Spleen (tissue), 7 donors: ENCODE measurements around the gene IL32.

Source experiments
- POLR2A ChIP-seq, 3 donors: fragments of 450-650 bp; IDR thresholded peaks; one replicate each; pipeline ENCODE4 v1.5.1; 2017; ENCODE audit warnings: antibody characterized with exemption in 3 of 3, mild to moderate bottlenecking in 1 of 3
- POLR2AphosphoS5 ChIP-seq, 3 donors: sonication (generic); formaldehyde crosslinking; IDR thresholded peaks; one replicate each; pipeline ENCODE4 v1.5.1; 2017; ENCODE audit warnings: antibody characterized with exemption in 3 of 3
- TF ChIP-seq, protein P1 (sequence below), 11 experiments: fragments of 200-600 bp in 7 of 11; fragments of 450-650 bp in 4 of 11; sonication (generic) in 4 of 11; IDR thresholded peaks in 8 of 11; conservative IDR thresholded peaks in 3 of 11; 1 replicate in 7 of 11; 2 replicates in 4 of 11; pipeline versions ENCODE4 v1.4.0 to v1.8.0; 2016 to 2021; ENCODE audit warnings: antibody characterized with exemption in 11 of 11, inconsistent platforms in 4 of 11, mild to moderate bottlenecking in 1 of 11
- donor health status: DM: no; HTN: no; CAD: no; lungs with moderate emphysema.
- donor health status: DM: no; HTN: no; CAD: no.
- donor health status: DM: no; HTN: no; CAD: no.

DNA sequence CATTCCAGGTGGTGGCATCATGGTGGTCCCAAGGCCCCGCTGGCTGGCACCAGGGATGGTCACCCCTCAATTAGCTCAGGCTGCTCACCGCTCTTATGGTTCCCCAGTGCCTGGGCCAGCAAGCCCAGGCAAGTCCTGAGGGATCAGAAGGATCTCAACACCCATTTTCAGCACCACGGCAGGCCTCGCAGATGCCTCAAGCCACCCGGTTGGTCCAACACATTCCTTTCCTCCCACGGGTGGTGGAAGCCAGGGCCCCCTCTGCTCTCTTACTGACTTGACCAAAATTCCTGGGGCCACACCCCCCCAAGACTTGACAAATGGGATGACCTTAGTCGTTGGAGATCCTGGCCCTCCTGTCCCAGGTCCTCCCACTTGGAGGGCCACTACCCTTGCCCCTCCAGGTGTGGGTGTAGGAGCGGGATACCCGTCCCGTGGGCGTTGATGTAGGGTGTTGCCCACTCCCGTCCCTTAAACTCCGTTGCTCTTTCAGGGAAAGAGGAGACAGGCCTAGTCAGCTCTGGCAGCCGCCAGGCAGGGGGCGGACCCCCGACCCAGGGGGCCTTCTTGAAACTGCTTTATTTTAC, 52.9 kb downstream of the IL32 start:
- TF ChIP-seq POLR2AphosphoS5 (IDR thresholded peaks at IDR 0.05), result no peak
- TF ChIP-seq POLR2A (IDR thresholded peaks at IDR 0.05), result no peak
- TF ChIP-seq, protein P1, sequence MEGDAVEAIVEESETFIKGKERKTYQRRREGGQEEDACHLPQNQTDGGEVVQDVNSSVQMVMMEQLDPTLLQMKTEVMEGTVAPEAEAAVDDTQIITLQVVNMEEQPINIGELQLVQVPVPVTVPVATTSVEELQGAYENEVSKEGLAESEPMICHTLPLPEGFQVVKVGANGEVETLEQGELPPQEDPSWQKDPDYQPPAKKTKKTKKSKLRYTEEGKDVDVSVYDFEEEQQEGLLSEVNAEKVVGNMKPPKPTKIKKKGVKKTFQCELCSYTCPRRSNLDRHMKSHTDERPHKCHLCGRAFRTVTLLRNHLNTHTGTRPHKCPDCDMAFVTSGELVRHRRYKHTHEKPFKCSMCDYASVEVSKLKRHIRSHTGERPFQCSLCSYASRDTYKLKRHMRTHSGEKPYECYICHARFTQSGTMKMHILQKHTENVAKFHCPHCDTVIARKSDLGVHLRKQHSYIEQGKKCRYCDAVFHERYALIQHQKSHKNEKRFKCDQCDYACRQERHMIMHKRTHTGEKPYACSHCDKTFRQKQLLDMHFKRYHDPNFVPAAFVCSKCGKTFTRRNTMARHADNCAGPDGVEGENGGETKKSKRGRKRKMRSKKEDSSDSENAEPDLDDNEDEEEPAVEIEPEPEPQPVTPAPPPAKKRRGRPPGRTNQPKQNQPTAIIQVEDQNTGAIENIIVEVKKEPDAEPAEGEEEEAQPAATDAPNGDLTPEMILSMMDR (IDR thresholded peaks at IDR 0.05 in 8 of 11, conservative IDR thresholded peaks at IDR 0.05 in 3 of 11), result no peak
